Fibroblast of mammary gland (primary cell): ENCODE results near the gene CHN2.

ENCODE experiments used
- DNase-seq: peaks from one replicate; pipeline ENCODE4 v3.0.0-alpha.2; 2010; ENCODE audit warnings: low read depth
- H3K4me3 ChIP-seq: 2 replicates; pipeline ENCODE4 v1.5.1; 2011; ENCODE audit warnings: low read depth, mild to moderate bottlenecking, low read length, moderate library complexity; ENCODE audit not compliant: control insufficient read depth
- CTCF ChIP-seq: conservative IDR thresholded peaks from 2 replicates; pipeline ENCODE4 v1.5.1; 2011; ENCODE audit warnings: low read depth, low read length, inconsistent platforms; ENCODE audit not compliant: control insufficient read depth, insufficient read depth

Gene CHN2

GRCh38 chr7:29500719-29501118 lies 306.1 kb downstream of the CHN2 start:
- TF ChIP-seq CTCF, result no peak
- peak; percentile 31 for DNase-seq
- H3K4me3 ChIP-seq, result no peak overlapping the region

- H3K4me3 ChIP-seq, result no peak overlapping the region
- no peak for TF ChIP-seq CTCF
- no peak for DNase-seq
Observed at GRCh38 chr7:29502133-29502532, 307.6 kb downstream of the CHN2 start.

GRCh38 chr7:29505931-29506330 lies 311.4 kb downstream of the CHN2 start:
- no peak for DNase-seq
- no peak overlapping the region for H3K4me3 ChIP-seq
- TF ChIP-seq CTCF, result no peak

- H3K4me3 ChIP-seq, result no peak overlapping the region
- DNase-seq, result no peak
- no peak for TF ChIP-seq CTCF
Observed at GRCh38 chr7:29508608-29509007, 314.0 kb downstream of the CHN2 start.

GRCh38 chr7:29510028-29510427 lies 315.5 kb downstream of the CHN2 start:
- TF ChIP-seq CTCF, result no peak
- no peak for DNase-seq

GRCh38 chr7:29511337-29511736 lies 316.8 kb downstream of the CHN2 start:
- DNase-seq, result no peak
- H3K4me3 ChIP-seq, result no peak overlapping the region
- TF ChIP-seq CTCF, result no peak

More at GRCh38 chr7:29510028-29510427, 315.5 kb downstream of the CHN2 start:
- H3K4me3 ChIP-seq, result no peak overlapping the region

GRCh38 chr7:29511851-29512250 lies 317.3 kb downstream of the CHN2 start:
- no peak for DNase-seq
- no peak overlapping the region for H3K4me3 ChIP-seq
- TF ChIP-seq CTCF, result no peak
